Activated CD4-positive, alpha-beta T cell treated with anti-CD3 and anti-CD28 coated beads for 24 hours (primary cell): ENCODE measurements around the gene RXRA.

ENCODE experiments used
- DNase-seq, 2 donors: peaks; one replicate each; pipeline ENCODE4 v3.0.0-alpha.2; 2020; ENCODE audit warnings: low read depth in 2 of 2

The RXRA gene

DNA sequence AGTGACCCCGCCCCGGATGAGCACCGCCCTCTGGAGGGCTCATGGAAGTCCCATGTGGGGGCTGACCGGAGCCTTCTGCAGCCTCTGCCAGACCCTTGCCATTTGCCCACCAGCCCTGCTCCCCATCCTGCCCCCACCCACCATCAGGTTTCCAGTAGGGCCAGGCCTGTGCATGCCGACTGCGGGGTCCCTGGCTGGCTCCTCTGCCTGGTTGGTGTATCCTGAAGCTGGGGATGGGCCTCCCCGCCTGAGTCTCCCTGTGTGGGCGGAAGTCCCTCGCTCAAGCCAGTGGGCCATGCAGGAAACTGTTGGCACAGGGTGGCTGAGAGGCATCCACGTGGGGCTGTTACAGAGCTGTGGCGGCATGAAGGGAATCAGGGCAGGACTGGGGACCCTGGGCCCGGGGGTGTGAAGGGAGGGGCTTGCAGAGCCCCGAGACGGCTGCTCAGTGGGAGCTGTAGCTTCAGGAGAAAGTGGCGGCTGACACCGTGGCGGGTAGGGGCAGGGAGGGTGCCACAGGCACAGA lies 88.7 kb downstream of the RXRA start:
- DNase-seq, result no peak

DNA sequence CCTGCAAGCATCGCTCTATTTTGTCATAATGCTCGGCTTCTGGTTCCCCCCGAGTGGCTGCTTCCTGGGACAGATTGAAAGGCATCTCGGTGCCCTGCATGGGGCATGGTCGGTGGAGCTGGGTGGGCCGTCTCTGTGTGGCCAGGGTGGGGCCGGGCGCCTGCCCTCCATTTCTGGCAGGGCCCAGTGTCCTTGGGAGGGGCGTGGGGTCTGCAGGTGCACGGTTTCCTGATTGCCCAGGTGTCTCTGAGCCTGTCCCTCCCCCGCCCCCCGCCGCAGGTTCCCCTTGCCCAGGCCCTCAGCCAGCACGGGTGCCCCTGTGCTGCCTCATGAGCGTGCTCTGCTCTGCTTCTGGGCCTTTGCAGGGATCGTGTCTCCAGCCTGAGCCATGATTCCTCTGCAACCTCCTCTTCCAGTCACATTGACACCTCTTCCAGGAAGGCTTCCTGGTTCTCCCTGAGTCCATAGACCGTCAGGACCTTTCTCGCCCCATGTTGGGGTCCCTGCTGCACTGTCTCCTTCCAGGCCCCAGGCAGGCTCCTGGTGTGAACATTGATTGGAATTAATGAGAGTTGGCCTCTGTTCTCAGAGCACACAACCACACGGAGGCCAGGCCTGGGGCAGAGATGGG lies 90.2 kb downstream of the RXRA start:
- no peak for DNase-seq

- no peak for DNase-seq
These were observed 92.1 kb downstream of the RXRA start for GRCh38 chr9:134418354-134418753.

DNA sequence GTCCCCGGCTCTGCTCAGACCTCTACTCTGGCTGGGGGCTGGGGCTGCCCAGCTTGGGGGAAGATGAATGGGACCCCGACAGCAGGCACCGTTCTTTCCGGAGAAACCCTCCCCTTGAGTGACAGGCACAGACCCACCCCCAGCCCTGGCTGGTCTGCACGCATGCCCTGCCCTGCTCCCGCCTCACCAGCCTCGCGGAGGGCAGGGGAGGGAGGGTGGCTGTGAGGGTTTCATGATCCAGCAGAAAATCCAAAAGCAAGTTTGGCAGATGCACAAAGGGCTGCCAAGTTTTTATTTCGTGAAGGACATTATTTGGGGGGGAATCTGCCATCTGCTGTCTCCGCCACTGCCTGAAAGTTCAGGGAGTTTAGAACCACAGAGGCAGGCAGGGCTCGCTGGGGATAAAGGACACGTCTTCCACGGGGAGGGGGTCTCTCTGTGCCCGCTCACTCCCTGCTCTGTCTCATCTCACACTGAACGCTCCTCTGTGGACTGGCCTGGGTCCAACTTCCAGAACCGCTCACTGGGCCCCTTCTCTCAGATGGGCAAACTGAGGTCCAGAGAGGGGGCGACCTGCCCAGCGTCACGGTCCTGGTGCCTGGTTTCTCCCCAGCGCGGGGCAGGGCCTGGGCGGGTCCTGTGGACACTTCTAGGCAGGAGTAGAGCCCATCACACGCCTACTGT lies 92.9 kb downstream of the RXRA start:
- no peak for DNase-seq

DNA sequence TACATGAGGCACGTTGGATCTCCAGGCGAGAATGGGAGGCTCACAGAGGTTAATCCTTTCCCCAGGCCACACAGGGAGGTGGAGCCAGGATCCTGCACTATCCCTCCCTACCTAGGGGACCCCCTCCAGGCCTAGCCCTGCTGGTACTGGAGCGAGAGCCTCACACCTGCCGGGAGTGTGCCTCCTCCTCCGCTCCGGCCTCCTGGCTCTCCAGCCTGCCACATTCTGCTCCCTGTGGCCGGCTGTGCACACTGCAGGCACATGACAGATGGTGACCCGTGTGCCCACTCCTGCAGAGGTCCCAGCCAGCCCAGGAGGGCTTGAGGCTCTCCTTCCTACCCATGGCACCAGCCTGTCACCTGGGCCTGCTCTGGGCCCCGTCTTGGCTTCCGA lies 93.4 kb downstream of the RXRA start:
- no peak for DNase-seq

GRCh38 chr9:134420281-134420845 lies 94.1 kb downstream of the RXRA start:
- DNase-seq, result no peak

DNA sequence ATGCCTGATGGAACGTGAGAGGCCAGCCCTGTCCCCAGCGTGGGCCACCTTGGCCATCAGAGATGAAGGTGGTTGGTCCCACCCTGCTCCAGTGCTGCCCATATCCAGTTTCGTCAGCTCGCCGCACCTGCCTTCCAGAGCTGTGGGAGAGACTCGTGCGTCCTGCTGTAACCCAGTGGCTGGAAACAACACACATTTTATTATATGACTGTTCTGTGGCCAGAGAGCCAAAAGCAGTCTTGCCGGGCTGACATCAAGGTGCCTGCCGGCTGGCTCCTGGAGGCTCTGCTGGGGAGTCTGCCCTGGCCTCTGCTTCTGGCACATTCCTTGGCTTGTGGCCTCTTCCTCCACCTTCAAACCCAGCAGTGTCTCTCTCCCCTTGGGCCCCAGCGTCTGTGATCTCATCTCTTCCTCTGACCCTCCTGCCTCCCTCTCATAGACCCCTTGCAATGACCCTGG lies 94.7 kb downstream of the RXRA start:
- DNase-seq, result no peak

DNA sequence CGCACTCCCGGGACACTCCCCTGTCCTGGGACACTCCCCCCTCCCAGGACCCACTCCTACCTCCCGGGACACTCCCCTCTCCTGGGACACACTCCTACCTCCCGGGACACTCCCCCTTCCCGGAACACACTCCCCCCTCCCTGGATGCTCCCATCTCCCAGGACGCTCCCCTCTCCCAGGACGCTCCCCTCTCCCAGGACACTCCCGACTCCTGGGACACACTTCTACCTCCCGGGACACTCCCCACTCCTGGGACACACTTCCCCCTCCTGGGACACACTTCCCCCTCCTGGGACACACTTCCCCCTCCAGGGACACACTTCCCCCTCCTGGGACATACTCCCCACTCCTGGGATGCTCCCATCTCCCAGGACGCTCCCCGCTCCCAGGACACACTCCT lies 95.6 kb downstream of the RXRA start:
- DNase-seq, result no peak

DNA sequence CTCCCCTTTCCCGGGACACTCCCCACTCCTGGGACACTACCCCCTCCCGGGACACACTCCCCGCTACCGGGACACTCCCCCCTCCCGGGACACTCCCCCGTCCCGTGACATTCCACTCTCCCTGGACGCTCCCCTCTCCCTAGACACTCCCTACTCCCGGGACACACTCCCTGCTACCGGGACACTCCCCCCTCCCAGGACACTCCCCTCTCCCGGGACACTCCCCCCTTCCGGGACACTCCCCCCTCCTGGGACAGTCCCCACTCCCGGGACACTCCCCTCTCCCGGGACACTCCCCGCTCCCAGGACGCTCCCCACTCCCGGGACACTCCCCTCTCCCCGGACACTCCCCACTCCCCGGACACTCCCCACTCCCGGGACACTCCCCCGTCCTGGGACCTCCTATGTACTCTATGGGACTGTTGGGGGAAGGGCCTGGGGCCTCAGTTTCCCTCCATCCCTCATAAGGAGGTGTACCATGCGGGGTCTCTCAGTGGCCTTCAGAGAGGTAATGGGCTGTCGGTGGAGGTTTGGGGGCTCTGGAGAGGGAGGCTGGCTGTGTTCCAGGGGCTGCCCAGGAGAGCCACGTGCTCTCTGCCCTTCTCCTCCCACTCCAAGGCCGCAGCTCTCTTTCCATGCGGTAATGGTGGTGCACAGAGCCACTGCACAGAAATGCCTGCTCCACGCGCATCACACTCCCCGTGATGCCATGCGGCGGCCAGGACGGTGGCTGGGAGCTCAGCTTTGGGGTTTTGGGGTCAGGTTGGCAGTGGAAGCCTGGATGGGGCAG lies 96.2 kb downstream of the RXRA start:
- no peak for DNase-seq

DNA sequence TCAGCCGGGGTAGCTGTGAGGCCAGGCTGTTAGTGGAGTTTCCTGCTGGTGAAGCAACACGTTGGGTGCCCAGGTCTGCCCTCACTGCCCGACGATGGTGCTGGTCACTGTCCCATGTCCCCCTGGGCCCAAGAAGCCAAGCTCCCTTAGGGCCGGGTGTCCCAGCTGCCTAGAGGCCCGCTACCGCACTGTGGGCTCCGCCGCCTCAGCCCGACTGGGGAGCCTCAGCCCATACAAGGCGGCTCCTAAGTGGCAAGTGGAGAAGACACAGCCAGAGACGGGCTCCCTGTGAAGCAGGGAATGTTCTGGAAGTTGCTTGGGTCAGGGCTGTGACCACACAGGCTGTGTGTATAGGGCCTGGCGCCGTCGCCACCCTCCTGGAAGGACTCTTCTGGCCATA lies 96.9 kb downstream of the RXRA start:
- DNase-seq, result no peak

- DNase-seq, result no peak
These were observed 97.5 kb downstream of the RXRA start for GRCh38 chr9:134423749-134424148.

- no peak for DNase-seq
These were observed 98.6 kb downstream of the RXRA start for GRCh38 chr9:134424818-134425217.

DNA sequence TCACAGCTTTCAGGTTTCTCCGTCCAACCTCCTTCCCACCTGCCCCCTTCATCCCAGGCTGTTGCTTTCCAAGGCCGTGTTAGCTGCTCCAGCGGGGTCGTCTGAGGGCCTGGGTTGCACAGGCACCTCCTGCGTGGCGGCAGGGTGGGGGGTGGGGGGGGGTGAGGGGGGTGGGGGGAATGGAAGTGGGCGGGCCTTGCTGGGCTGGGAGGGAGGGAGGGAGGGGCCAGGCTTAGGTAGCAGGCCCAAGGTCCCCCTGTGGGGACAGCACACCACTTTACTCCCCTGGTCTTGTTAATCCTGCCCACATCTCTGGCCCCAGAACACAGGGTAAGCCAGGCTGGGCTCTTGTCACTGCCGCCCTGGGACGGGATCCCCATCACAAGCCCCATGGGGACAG lies 99.1 kb downstream of the RXRA start:
- no peak for DNase-seq

GRCh38 chr9:134425812-134426211 lies 99.6 kb downstream of the RXRA start:
- no peak for DNase-seq

DNA sequence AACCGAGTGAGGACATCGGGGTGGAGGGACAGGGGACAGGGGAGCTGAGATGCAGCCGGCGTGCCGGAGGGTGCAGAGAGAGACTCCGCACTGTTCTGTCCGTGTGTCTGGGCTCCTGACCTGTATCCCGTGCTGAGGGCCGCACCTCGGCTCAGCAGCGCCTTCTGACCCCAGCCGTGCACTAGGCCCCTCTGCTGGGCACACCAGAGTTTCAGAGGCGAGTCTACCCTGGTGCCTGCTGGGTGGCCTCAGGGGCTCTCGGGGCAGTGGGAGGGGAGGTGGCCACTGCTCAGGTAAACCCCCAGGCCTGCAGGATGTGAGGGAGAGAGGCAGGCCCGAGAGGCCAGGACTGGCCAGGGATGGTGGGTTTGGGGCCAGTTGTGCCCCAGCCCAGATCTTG lies 100.2 kb downstream of the RXRA start:
- DNase-seq, result no peak

DNA sequence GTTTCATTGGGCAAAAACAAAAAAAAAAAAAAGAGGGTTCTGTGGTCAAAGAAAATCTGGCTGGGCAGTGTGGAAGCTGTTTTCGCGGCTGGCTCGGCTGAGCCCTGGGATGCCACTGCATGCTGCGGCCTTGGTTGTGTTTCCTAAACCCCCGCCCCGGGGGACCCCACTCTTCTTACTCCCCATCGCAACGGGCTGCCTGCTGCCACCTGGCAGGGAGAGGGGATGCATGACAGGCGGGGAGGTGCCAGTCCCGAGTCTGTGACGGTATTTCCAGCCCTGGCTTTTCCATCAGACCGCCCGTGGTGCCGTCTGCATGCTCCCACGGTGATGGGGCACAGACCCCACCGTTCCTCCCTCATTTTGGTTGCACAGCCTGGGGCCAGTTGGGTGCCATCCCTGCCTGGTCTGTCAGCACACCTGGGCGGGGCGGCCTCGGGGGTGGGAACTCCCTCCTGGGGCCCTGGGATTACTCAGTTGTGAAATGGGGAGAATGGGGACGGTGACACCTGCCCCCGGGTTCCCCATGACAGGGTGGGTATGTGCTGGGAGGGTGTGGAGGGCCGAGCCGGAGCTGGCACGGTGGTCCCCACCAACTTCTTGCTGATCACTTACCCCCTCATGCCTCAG lies 101.0 kb downstream of the RXRA start:
- DNase-seq, result no peak

- DNase-seq, result no peak
These were observed 102.3 kb downstream of the RXRA start for GRCh38 chr9:134428559-134428958.

- no peak for DNase-seq
These were observed 102.8 kb downstream of the RXRA start for GRCh38 chr9:134429007-134429406.

DNA sequence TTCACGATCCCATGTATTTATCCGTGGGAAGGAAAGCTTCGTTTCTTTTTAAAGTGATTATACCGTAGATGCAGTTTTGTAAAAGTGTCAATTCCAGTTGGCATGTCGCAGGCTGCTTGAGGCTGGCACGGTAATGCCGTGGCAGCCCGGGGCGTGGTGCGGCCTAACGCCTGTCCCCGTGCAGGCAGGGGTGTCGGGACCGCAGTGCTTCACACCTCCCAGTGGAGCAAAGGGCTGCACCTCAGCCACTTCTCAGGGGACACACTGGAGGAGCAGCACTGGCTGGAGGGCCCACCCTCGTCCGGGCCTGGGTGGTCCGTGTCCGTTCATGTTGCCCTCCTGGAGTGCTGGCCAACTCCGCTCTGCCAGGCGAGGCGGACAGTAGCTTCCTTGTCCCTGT lies 103.2 kb downstream of the RXRA start:
- DNase-seq, result no peak

- no peak for DNase-seq
These were observed 104.8 kb downstream of the RXRA start for GRCh38 chr9:134431095-134431494.

DNA sequence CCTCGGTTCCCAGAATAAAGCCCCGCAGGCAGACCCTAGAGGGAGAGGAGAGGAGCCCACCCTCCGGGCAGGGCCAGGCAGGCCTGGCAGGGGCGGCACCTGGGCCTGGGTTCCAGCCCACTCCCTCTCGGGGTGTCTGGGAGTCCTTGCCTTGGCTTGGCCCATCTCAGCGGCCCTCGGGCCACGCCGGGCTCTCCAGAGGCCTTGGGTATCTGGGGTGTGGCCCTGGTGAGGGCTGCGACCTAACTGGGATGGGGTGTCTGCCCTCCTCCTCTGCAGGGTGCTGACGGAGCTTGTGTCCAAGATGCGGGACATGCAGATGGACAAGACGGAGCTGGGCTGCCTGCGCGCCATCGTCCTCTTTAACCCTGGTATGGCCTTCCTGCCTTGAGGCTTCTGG lies 105.4 kb downstream of the RXRA start:
- DNase-seq, result no peak

- no peak for DNase-seq
These were observed 106.2 kb downstream of the RXRA start for GRCh38 chr9:134432471-134432870.
